GM10847 (cell line): ENCODE measurements around the gene RETREG1.

Experiments
- POLR2A ChIP-seq: IDR thresholded peaks from 2 replicates; pipeline ENCODE4 v1.6.1; 2011; ENCODE audit not compliant: insufficient read length; ENCODE audit errors: extremely low read depth

Gene RETREG1

GRCh38 chr5:16572289-16573015, 44.3 kb downstream of the RETREG1 start:
- TF ChIP-seq POLR2A: no peak

- no peak for TF ChIP-seq POLR2A
Observed at GRCh38 chr5:16571016-16571415, 45.8 kb downstream of the RETREG1 start.

GRCh38 chr5:16570121-16570815, 46.5 kb downstream of the RETREG1 start:
- TF ChIP-seq POLR2A: no peak

GRCh38 chr5:16568875-16569580, 47.8 kb downstream of the RETREG1 start:
- no peak for TF ChIP-seq POLR2A

- no peak for TF ChIP-seq POLR2A
Observed at GRCh38 chr5:16567365-16567764, 49.4 kb downstream of the RETREG1 start.

- TF ChIP-seq POLR2A: no peak
Observed at GRCh38 chr5:16565118-16565517, 51.7 kb downstream of the RETREG1 start.

- TF ChIP-seq POLR2A: no peak
Observed at GRCh38 chr5:16564248-16564867, 52.4 kb downstream of the RETREG1 start.

- no peak for TF ChIP-seq POLR2A
Observed at GRCh38 chr5:16563686-16564085, 53.1 kb downstream of the RETREG1 start.

GRCh38 chr5:16561660-16562059, 55.1 kb downstream of the RETREG1 start:
- TF ChIP-seq POLR2A: no peak

GRCh38 chr5:16559702-16560101, 57.1 kb downstream of the RETREG1 start:
- no peak for TF ChIP-seq POLR2A

GRCh38 chr5:16558984-16559629, 57.7 kb downstream of the RETREG1 start:
- no peak for TF ChIP-seq POLR2A

GRCh38 chr5:16557477-16557876, 59.3 kb downstream of the RETREG1 start:
- TF ChIP-seq POLR2A: no peak

GRCh38 chr5:16554110-16554509, 62.7 kb downstream of the RETREG1 start:
- no peak for TF ChIP-seq POLR2A

- no peak for TF ChIP-seq POLR2A
Observed at GRCh38 chr5:16552666-16553343, 64.0 kb downstream of the RETREG1 start.

- TF ChIP-seq POLR2A: no peak
Observed at GRCh38 chr5:16551628-16552027, 65.2 kb downstream of the RETREG1 start.
